HCT116 (cell line): Measurements from ENCODE around the gene MYRF. TPM values are rescaled to one million over a fixed set of nuclear protein-coding genes. Genes with fewer than 3 reads are reported as not detected.

ENCODE experiments used
- ATAC-seq: fragments of 200-7000 bp; cut with Tn5 transposase; 2 replicates; pipeline ENCODE4 v1.9.1; 2020; ENCODE audit warnings: mild to moderate bottlenecking, moderate library complexity
- BruUV-seq: library from RNA; stranded (reverse); fragments of 400-500 nt; replicated peaks from 2 replicates; lab custom pipeline; 2021; lab: Mats Ljungman, UMichigan
- CTCF ChIA-PET: fragments of 300-600 bp; sonication (Branson Sonifier 250); formaldehyde crosslinking; loops from one replicate; lab custom pipeline; 2021; ENCODE audit warnings: antibody characterized with exemption; lab: Charles Lee
- POLR2A ChIA-PET: fragments of 300-600, 350-600 bp; sonication (Branson Sonifier 250); formaldehyde crosslinking; loops from one replicate; lab custom pipeline; 2021; ENCODE audit warnings: antibody characterized with exemption; lab: Charles Lee
- RAD21 ChIA-PET, 2 experiments: fragments of 300-600 bp; sonication (Branson Sonifier 250); formaldehyde crosslinking; loops; one replicate each; lab custom pipeline; 2023; ENCODE audit warnings: low total read pairs in 2 of 2; ENCODE audit not compliant: uncharacterized antibody in 2 of 2, unreplicated experiment in 2 of 2, low non-redundant PET in 1 of 2; lab: Charles Lee
- DNase-seq: peaks from one replicate; pipeline ENCODE4 v3.0.0-alpha.2; 2010; ENCODE audit warnings: low read depth, low spot score
- H2AFZ ChIP-seq: fragments of 200-600 bp; shearing (Covaris generic), sonication (generic); 2 replicates; pipeline ENCODE4 v1.6.1; 2017; ENCODE audit warnings: low read depth, mixed run types, mixed read lengths, antibody characterized with exemption, low read length; ENCODE audit not compliant: poor library complexity, severe bottlenecking
- H3K27ac ChIP-seq: 2 replicates; pipeline ENCODE4 v1.5.1; 2012; ENCODE audit warnings: low read depth, low read length
- H3K27me3 ChIP-seq: fragments of 200-600 bp; sonication (generic); 2 replicates; pipeline ENCODE4 v1.6.1; 2016; ENCODE audit warnings: mixed run types, low read length, mixed read lengths; ENCODE audit not compliant: insufficient read depth
- H3K36me3 ChIP-seq, 2 experiments: fragments of 200-500 bp in 1 of 2; fragments of 200-600 bp in 1 of 2; sonication (Bioruptor generic) in 1 of 2; sonication (generic) in 1 of 2; 2 replicates each; pipeline versions ENCODE4 v1.5.1 to v1.6.1; 2014 to 2016; ENCODE audit warnings: low read length in 2 of 2, inconsistent platforms in 1 of 2, mixed read lengths in 1 of 2, mixed run types in 1 of 2; ENCODE audit not compliant: insufficient read depth in 2 of 2, control insufficient read depth in 1 of 2
- H3K4me1 ChIP-seq, 2 experiments: fragments of 200-600 bp in 1 of 2; sonication (generic) in 1 of 2; 2 replicates each; pipeline versions ENCODE4 v1.5.1 to v1.6.1; 2012 to 2017; ENCODE audit warnings: low read length in 2 of 2, inconsistent platforms in 1 of 2, mild to moderate bottlenecking in 1 of 2, mixed read lengths in 1 of 2, mixed run types in 1 of 2, moderate library complexity in 1 of 2; ENCODE audit not compliant: insufficient read depth in 2 of 2, control insufficient read depth in 1 of 2
- H3K4me2 ChIP-seq: fragments of 200-600 bp; sonication (generic); 2 replicates; pipeline ENCODE4 v1.6.1; 2017; ENCODE audit warnings: mixed run types, low read length, mixed read lengths
- H3K4me3 ChIP-seq, 2 experiments: fragments of 200-600 bp in 1 of 2; sonication (generic) in 1 of 2; replicated peaks in 1 of 2; 2 replicates each; pipeline ENCODE4 v1.5.1; 2011 to 2016; ENCODE audit warnings: low read length in 2 of 2, control low read depth in 1 of 2, low read depth in 1 of 2, mild to moderate bottlenecking in 1 of 2, mixed read lengths in 1 of 2, mixed run types in 1 of 2
- H3K79me2 ChIP-seq: fragments of 200-600 bp; sonication (generic); 2 replicates; pipeline ENCODE4 v1.6.1; 2017; ENCODE audit warnings: mild to moderate bottlenecking, mixed run types, low read length, moderate library complexity, mixed read lengths; ENCODE audit not compliant: insufficient read depth
- H3K9ac ChIP-seq: fragments of 200-600 bp; sonication (generic); 2 replicates; pipeline ENCODE4 v1.6.1; 2016; ENCODE audit warnings: low read length, mixed read lengths
- H3K9me2 ChIP-seq: fragments of 200-600 bp; sonication (generic), shearing (Covaris generic); 2 replicates; pipeline ENCODE4 v1.6.1; 2017; ENCODE audit warnings: mixed run types, mild to moderate bottlenecking, moderate library complexity; ENCODE audit not compliant: insufficient read depth
- H3K9me3 ChIP-seq, 2 experiments: fragments of 200-500 bp in 1 of 2; fragments of 200-600 bp in 1 of 2; sonication (Bioruptor generic) in 1 of 2; sonication (generic) in 1 of 2; 2 replicates each; pipeline ENCODE4 v1.6.1; 2014 to 2017; ENCODE audit warnings: low read length in 2 of 2, mixed read lengths in 2 of 2, inconsistent platforms in 1 of 2, low read depth in 1 of 2, mild to moderate bottlenecking in 1 of 2, mixed run types in 1 of 2, moderate library complexity in 1 of 2; ENCODE audit not compliant: control insufficient read depth in 1 of 2, insufficient read depth in 1 of 2
- H4K20me1 ChIP-seq: fragments of 200-600 bp; sonication (generic), shearing (Covaris generic); 2 replicates; pipeline ENCODE4 v1.6.1; 2017; ENCODE audit warnings: mixed run types, mild to moderate bottlenecking, moderate library complexity; ENCODE audit not compliant: insufficient read depth
- ATF3 ChIP-seq: IDR thresholded peaks from 2 replicates; pipeline ENCODE4 v1.6.1; 2012
- CBX3 ChIP-seq: IDR thresholded peaks from 2 replicates; pipeline ENCODE4 v1.6.1; 2012; ENCODE audit warnings: low read depth
- CEBPB ChIP-seq: IDR thresholded peaks from 2 replicates; pipeline ENCODE4 v1.6.1; 2012; ENCODE audit warnings: low read depth
- EZH2 ChIP-seq: fragments of 200-600 bp; sonication (generic); IDR thresholded peaks from 2 replicates; pipeline ENCODE4 v1.6.1; 2017; ENCODE audit warnings: antibody characterized with exemption, mixed run types
- EZH2phosphoT487 ChIP-seq: fragments of 200-600 bp; IDR thresholded peaks from 2 replicates; pipeline ENCODE4 v1.6.1; 2018; ENCODE audit warnings: antibody characterized with exemption, borderline replicate concordance
- FOSL1 ChIP-seq: IDR thresholded peaks from 2 replicates; pipeline ENCODE4 v1.6.1; 2012; ENCODE audit warnings: low read depth
- JUND ChIP-seq: IDR thresholded peaks from 2 replicates; pipeline ENCODE4 v1.6.1; 2012
- POLR2A ChIP-seq: IDR thresholded peaks from 2 replicates; pipeline ENCODE4 v1.7.0; 2011; ENCODE audit warnings: borderline replicate concordance; ENCODE audit not compliant: insufficient read depth, insufficient read length; ENCODE audit errors: extremely low read depth
- RAD21 ChIP-seq: IDR thresholded peaks from 2 replicates; pipeline ENCODE4 v1.6.1; 2012; ENCODE audit warnings: low read depth, mild to moderate bottlenecking
- SIN3A ChIP-seq: IDR thresholded peaks from 2 replicates; pipeline ENCODE4 v1.6.1; 2012; ENCODE audit warnings: low read depth
- SP1 ChIP-seq: IDR thresholded peaks from 2 replicates; pipeline ENCODE4 v1.6.1; 2012; ENCODE audit warnings: low read depth
- SRF ChIP-seq: IDR thresholded peaks from 2 replicates; pipeline ENCODE4 v1.6.1; 2012; ENCODE audit warnings: low read depth
- TCF7L2 ChIP-seq: IDR thresholded peaks from 2 replicates; pipeline ENCODE4 v1.7.0; 2011; ENCODE audit warnings: borderline replicate concordance, inconsistent platforms; ENCODE audit not compliant: insufficient read depth, insufficient read length; ENCODE audit errors: extremely low read depth
- YY1 ChIP-seq: IDR thresholded peaks from 2 replicates; pipeline ENCODE4 v1.6.1; 2011; ENCODE audit warnings: low read length, low read depth, moderate library complexity, mild to moderate bottlenecking; ENCODE audit not compliant: insufficient replicate concordance; ENCODE audit errors: extremely low read depth
- ZFX ChIP-seq: fragments of 450-650 bp; IDR thresholded peaks from 2 replicates; pipeline ENCODE4 v1.6.1; 2017
- ZNF274 ChIP-seq: fragments of 200-500 bp; sonication (Bioruptor generic); IDR thresholded peaks from 2 replicates; pipeline ENCODE4 v1.6.1; 2014; ENCODE audit warnings: mild to moderate bottlenecking, low read depth, low read length, inconsistent platforms
- intact Hi-C: fragments of 100-400 bp; cut with micrococcal nuclease; formaldehyde crosslinking; loops from 2 replicates; pipeline ENCODE4 v1.10.0; 2022
- total RNA-seq: library from RNA; stranded (reverse); gene quantifications from one replicate; pipeline ENCODE4 v1.2.1, GENCODE V29; 2021; ENCODE audit not compliant: unreplicated experiment
- TF ChIP-seq, protein P1 (sequence below): IDR thresholded peaks from 2 replicates; pipeline ENCODE4 v1.6.1; 2011; ENCODE audit warnings: mild to moderate bottlenecking, low read length, moderate library complexity; ENCODE audit not compliant: insufficient replicate concordance; ENCODE audit errors: extremely low read depth
- TF ChIP-seq, protein P2 (sequence below), 3 experiments: fragments of 200-600 bp in 1 of 3; sonication (generic) in 1 of 3; IDR thresholded peaks in 2 of 3; conservative IDR thresholded peaks in 1 of 3; 2 replicates each; pipeline ENCODE4 v1.5.1; 2012 to 2017; ENCODE audit warnings: low read depth in 2 of 3, low read length in 2 of 3, antibody characterized with exemption in 1 of 3, borderline replicate concordance in 1 of 3, control low read depth in 1 of 3, mild to moderate bottlenecking in 1 of 3, mixed read lengths in 1 of 3, mixed run types in 1 of 3, moderate library complexity in 1 of 3; ENCODE audit not compliant: insufficient read depth in 1 of 3
- TF ChIP-seq, protein P3 (sequence below): IDR thresholded peaks from 2 replicates; pipeline ENCODE4 v1.6.1; 2012
- TF ChIP-seq, protein P4 (sequence below): IDR thresholded peaks from 2 replicates; pipeline ENCODE4 v1.6.1; 2012; ENCODE audit warnings: low read depth

The MYRF gene
- total RNA-seq, 1 experiment from 2014 or later: 52.3 TPM

DNA sequence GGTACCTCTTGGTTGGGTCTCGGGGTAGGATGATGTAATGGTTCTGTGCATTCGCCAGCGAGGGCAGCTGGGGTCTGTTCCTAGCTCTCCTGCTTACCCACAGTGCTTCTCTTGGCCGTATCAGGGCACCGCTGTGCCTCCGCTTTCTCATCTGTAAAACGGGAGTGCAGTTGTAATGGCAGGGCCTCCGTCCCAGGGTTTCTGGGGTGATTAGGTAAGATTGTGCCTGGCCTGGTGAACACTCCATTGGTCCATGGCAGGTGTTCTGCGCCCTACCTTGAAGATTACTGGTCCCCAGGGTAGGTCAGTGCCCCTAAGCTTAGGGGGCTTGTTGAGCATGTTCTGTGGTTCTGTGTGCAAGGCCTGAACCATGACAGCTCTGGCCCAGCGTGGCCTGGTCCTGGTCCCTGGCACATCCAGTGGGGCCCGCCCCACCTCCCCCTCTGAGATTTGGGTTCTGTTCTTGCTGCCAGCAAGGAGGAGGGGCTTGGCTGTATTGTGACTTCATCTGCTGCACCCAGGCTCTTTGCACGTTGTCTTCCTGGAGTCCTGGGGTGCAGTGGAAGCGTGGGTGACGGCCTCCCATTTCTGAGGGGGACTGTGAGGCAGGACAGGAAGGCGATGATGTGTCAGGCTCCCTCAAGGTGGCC, 4.9 kb downstream of the MYRF start:
- intact Hi-C loops: no loop called here
- H3K27me3 ChIP-seq: no peaks in the 10 kb centered on the region
- ChIA-PET RAD21 (no interaction called here), POLR2A (interaction anchor here (1.0 kb wide), 1 partner anchor 35 kb away, joined by 3 read pairs; no protein-coding TSS in a partner anchor), CTCF (interaction anchor here (0.9 to 2.8 kb wide), 4 partner anchors 10 to 351 kb away, joined by 3 to 15 read pairs (median 3); no protein-coding TSS in a partner anchor)
- ATAC-seq: no peak
- BruUV-seq: TSS peak; percentile 51
- no peak for DNase-seq
- H3K9me2 ChIP-seq: no peaks in the 10 kb centered on the region
- H3K36me3 ChIP-seq: no peaks in the 10 kb centered on the region
- TF ChIP-seq JUND: no peak
- no peak for TF ChIP-seq EZH2
- TF ChIP-seq SP1: no peak
- TF ChIP-seq EZH2phosphoT487: no peak
- no peak for TF ChIP-seq ZFX
- no peak for TF ChIP-seq ZNF274
- TF ChIP-seq RAD21: no peak
- no peak for TF ChIP-seq TCF7L2
- TF ChIP-seq, protein P1, sequence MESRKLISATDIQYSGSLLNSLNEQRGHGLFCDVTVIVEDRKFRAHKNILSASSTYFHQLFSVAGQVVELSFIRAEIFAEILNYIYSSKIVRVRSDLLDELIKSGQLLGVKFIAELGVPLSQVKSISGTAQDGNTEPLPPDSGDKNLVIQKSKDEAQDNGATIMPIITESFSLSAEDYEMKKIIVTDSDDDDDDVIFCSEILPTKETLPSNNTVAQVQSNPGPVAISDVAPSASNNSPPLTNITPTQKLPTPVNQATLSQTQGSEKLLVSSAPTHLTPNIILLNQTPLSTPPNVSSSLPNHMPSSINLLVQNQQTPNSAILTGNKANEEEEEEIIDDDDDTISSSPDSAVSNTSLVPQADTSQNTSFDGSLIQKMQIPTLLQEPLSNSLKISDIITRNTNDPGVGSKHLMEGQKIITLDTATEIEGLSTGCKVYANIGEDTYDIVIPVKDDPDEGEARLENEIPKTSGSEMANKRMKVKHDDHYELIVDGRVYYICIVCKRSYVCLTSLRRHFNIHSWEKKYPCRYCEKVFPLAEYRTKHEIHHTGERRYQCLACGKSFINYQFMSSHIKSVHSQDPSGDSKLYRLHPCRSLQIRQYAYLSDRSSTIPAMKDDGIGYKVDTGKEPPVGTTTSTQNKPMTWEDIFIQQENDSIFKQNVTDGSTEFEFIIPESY: no peak
- no peak for TF ChIP-seq CBX3
- no peak for TF ChIP-seq SIN3A
- TF ChIP-seq POLR2A: no peak
- no peak for TF ChIP-seq YY1
- TF ChIP-seq, protein P2, sequence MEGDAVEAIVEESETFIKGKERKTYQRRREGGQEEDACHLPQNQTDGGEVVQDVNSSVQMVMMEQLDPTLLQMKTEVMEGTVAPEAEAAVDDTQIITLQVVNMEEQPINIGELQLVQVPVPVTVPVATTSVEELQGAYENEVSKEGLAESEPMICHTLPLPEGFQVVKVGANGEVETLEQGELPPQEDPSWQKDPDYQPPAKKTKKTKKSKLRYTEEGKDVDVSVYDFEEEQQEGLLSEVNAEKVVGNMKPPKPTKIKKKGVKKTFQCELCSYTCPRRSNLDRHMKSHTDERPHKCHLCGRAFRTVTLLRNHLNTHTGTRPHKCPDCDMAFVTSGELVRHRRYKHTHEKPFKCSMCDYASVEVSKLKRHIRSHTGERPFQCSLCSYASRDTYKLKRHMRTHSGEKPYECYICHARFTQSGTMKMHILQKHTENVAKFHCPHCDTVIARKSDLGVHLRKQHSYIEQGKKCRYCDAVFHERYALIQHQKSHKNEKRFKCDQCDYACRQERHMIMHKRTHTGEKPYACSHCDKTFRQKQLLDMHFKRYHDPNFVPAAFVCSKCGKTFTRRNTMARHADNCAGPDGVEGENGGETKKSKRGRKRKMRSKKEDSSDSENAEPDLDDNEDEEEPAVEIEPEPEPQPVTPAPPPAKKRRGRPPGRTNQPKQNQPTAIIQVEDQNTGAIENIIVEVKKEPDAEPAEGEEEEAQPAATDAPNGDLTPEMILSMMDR (IDR thresholded peaks at IDR 0.05 in 2 of 3, conservative IDR thresholded peaks at IDR 0.05 in 1 of 3; ENCODE audit: borderline replicate concordance in 1 of 3, insufficient read depth in 1 of 3, low read depth in 2 of 3, low read length in 2 of 3): no peak
- TF ChIP-seq FOSL1: no peak
- TF ChIP-seq CEBPB: no peak
- TF ChIP-seq, protein P3, sequence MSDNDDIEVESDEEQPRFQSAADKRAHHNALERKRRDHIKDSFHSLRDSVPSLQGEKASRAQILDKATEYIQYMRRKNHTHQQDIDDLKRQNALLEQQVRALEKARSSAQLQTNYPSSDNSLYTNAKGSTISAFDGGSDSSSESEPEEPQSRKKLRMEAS: no peak
- no peak for TF ChIP-seq SRF
- TF ChIP-seq, protein P4, sequence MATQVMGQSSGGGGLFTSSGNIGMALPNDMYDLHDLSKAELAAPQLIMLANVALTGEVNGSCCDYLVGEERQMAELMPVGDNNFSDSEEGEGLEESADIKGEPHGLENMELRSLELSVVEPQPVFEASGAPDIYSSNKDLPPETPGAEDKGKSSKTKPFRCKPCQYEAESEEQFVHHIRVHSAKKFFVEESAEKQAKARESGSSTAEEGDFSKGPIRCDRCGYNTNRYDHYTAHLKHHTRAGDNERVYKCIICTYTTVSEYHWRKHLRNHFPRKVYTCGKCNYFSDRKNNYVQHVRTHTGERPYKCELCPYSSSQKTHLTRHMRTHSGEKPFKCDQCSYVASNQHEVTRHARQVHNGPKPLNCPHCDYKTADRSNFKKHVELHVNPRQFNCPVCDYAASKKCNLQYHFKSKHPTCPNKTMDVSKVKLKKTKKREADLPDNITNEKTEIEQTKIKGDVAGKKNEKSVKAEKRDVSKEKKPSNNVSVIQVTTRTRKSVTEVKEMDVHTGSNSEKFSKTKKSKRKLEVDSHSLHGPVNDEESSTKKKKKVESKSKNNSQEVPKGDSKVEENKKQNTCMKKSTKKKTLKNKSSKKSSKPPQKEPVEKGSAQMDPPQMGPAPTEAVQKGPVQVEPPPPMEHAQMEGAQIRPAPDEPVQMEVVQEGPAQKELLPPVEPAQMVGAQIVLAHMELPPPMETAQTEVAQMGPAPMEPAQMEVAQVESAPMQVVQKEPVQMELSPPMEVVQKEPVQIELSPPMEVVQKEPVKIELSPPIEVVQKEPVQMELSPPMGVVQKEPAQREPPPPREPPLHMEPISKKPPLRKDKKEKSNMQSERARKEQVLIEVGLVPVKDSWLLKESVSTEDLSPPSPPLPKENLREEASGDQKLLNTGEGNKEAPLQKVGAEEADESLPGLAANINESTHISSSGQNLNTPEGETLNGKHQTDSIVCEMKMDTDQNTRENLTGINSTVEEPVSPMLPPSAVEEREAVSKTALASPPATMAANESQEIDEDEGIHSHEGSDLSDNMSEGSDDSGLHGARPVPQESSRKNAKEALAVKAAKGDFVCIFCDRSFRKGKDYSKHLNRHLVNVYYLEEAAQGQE: no peak
- TF ChIP-seq ATF3: no peak
- no peaks in the 10 kb centered on the region for H3K9me3 ChIP-seq
- peak overlapping the region; percentile 99 for H3K4me2 ChIP-seq
- H3K79me2 ChIP-seq: peaks cover 71% of the 10 kb centered on the region; the same call in 1 of the 2 replicates
- H3K27ac ChIP-seq: peak overlapping the region; percentile 84
- peak overlapping the region; percentile 60 for H3K9ac ChIP-seq
- peak overlapping the region; percentile 44 to 54 for H3K4me3 ChIP-seq
- H3K4me1 ChIP-seq: peaks cover 40 to 85% of the 10 kb centered on the region in 2 experiments
- no peak overlapping the region for H2AFZ ChIP-seq
- H4K20me1 ChIP-seq: no peaks in the 10 kb centered on the region
